Measurements from ENCODE around the gene CD300LB. TPM values are rescaled to one million over a fixed set of nuclear protein-coding genes. Genes with fewer than 3 reads are reported as not detected.
A peak's percentile ranks its signal among the peaks of the same experiment; 100 is the strongest.

CD300LB gene
- total RNA-seq, 1 donor from 2014 or later = not detected

GRCh38 chr17:74547736-74548135, 16.5 kb upstream of the CD300LB start:
- no peak for ATAC-seq

GRCh38 chr17:74547264-74547663, 16.0 kb upstream of the CD300LB start:
- ATAC-seq = no peak

- ATAC-seq = no peak
Observed at GRCh38 chr17:74546586-74546985, 15.3 kb upstream of the CD300LB start.

- ATAC-seq = peak; percentile 53
Observed at GRCh38 chr17:74545843-74546230, 14.6 kb upstream of the CD300LB start, which contains the start of gene CD300C. TSS of gene CD300C (minus strand) at chr17:74546115. CDS start at chr17:74545782, 333 bp downstream.

GRCh38 chr17:74544991-74545842, 13.9 kb upstream of the CD300LB start:
- ATAC-seq = no peak

GRCh38 chr17:74543891-74544760, 12.9 kb upstream of the CD300LB start:
- ATAC-seq = no peak

- ATAC-seq = no peak
Observed at GRCh38 chr17:74543406-74543805, 12.1 kb upstream of the CD300LB start.

GRCh38 chr17:74542727-74543383, 11.6 kb upstream of the CD300LB start:
- no peak for ATAC-seq

- no peak for ATAC-seq
Observed at GRCh38 chr17:74542166-74542565, 10.9 kb upstream of the CD300LB start.

GRCh38 chr17:74541176-74542111, 10.2 kb upstream of the CD300LB start:
- ATAC-seq = no peak

GRCh38 chr17:74539281-74539820, 8.1 kb upstream of the CD300LB start:
- ATAC-seq = no peak

GRCh38 chr17:74536890-74537289, 5.6 kb upstream of the CD300LB start:
- ATAC-seq = no peak

GRCh38 chr17:74532115-74532514, 840 bp upstream of the CD300LB start:
- peak; percentile 10 for ATAC-seq

GRCh38 chr17:74530831-74531150, 484 bp downstream of the CD300LB start:
- no peak for ATAC-seq

- no peak for ATAC-seq
Observed at GRCh38 chr17:74529243-74529642, 2.0 kb downstream of the CD300LB start.

GRCh38 chr17:74528491-74529199, 2.6 kb downstream of the CD300LB start:
- ATAC-seq = peak; percentile 47

GRCh38 chr17:74527756-74528155, 3.5 kb downstream of the CD300LB start:
- no peak for ATAC-seq

- no peak for ATAC-seq
Observed at GRCh38 chr17:74527081-74527480, 4.2 kb downstream of the CD300LB start.

GRCh38 chr17:74526681-74527080, 4.6 kb downstream of the CD300LB start:
- ATAC-seq = no peak

- ATAC-seq = no peak
Observed at GRCh38 chr17:74525781-74526288, 5.4 kb downstream of the CD300LB start.

GRCh38 chr17:74525465-74525725, 5.9 kb downstream of the CD300LB start:
- ATAC-seq = no peak
